Astrocyte (in vitro differentiated cells and primary cell): ENCODE results near the gene CASTOR1. TPM values are rescaled to one million over a fixed set of nuclear protein-coding genes. Genes with fewer than 3 reads are reported as not detected.
A peak's percentile ranks its signal among the peaks of the same experiment; 100 is the strongest.

Experiments used
- DNase-seq: peaks from one replicate; pipeline ENCODE4 v3.0.0-alpha.2; 2010; ENCODE audit warnings: low read depth
- FAIRE-seq: peaks from 2 replicates; lab custom pipeline; 2011; peaks lifted over from hg19 to GRCh38; lab: Jason Lieb, UNC
- H2AFZ ChIP-seq: 2 replicates; pipeline ENCODE4 v1.6.0; 2012; ENCODE audit warnings: low read depth, low read length, inconsistent platforms
- H3K27ac ChIP-seq: 2 replicates; pipeline ENCODE4 v1.5.1; 2011; ENCODE audit warnings: low read depth, low read length, inconsistent platforms
- H3K27me3 ChIP-seq: 2 replicates; pipeline ENCODE4 v1.6.0; 2011; ENCODE audit warnings: low read length, inconsistent platforms; ENCODE audit not compliant: insufficient read depth
- H3K36me3 ChIP-seq: 2 replicates; pipeline ENCODE4 v1.5.1; 2011; ENCODE audit warnings: low read length, inconsistent platforms; ENCODE audit not compliant: insufficient read depth
- H3K4me1 ChIP-seq: 2 replicates; pipeline ENCODE4 v1.5.1; 2011; ENCODE audit warnings: low read length, inconsistent platforms; ENCODE audit not compliant: insufficient read depth
- H3K4me2 ChIP-seq: 2 replicates; pipeline ENCODE4 v1.6.0; 2012; ENCODE audit warnings: low read length, inconsistent platforms
- H3K4me3 ChIP-seq: 2 replicates; pipeline ENCODE4 v1.5.1; 2011; ENCODE audit warnings: low read depth, mild to moderate bottlenecking, low read length, inconsistent platforms; ENCODE audit not compliant: insufficient read depth
- H3K79me2 ChIP-seq: 2 replicates; pipeline ENCODE4 v1.6.0; 2012; ENCODE audit warnings: mild to moderate bottlenecking, low read length, inconsistent platforms; ENCODE audit not compliant: insufficient read depth
- H3K9ac ChIP-seq: 2 replicates; pipeline ENCODE4 v1.6.0; 2012; ENCODE audit warnings: mild to moderate bottlenecking, low read length, inconsistent platforms
- H3K9me3 ChIP-seq: 2 replicates; pipeline ENCODE4 v1.5.1; 2012; ENCODE audit warnings: low read depth, mild to moderate bottlenecking, low read length, inconsistent platforms; ENCODE audit not compliant: insufficient read depth
- H4K20me1 ChIP-seq: 2 replicates; pipeline ENCODE4 v1.6.0; 2012; ENCODE audit warnings: low read length, inconsistent platforms; ENCODE audit not compliant: insufficient read depth
- H3K27ac Mint-ChIP-seq: one replicate; pipeline ENCODE4 v1.8.0; 2021; ENCODE audit warnings: mild to moderate bottlenecking, mixed read lengths; ENCODE audit not compliant: unreplicated experiment
- H3K27me3 Mint-ChIP-seq: one replicate; pipeline ENCODE4 v1.8.0; 2021; ENCODE audit warnings: low read depth, mixed read lengths; ENCODE audit not compliant: unreplicated experiment
- H3K36me3 Mint-ChIP-seq: one replicate; pipeline ENCODE4 v1.8.0; 2021; ENCODE audit warnings: low read depth, mixed read lengths; ENCODE audit not compliant: unreplicated experiment
- H3K4me1 Mint-ChIP-seq: one replicate; pipeline ENCODE4 v1.8.0; 2021; ENCODE audit warnings: low read depth, mixed read lengths; ENCODE audit not compliant: unreplicated experiment
- H3K4me3 Mint-ChIP-seq: one replicate; pipeline ENCODE4 v1.8.0; 2021; ENCODE audit warnings: mild to moderate bottlenecking, moderate library complexity, mixed read lengths; ENCODE audit not compliant: unreplicated experiment
- H3K9me3 Mint-ChIP-seq: one replicate; pipeline ENCODE4 v1.8.0; 2021; ENCODE audit warnings: mild to moderate bottlenecking, mixed read lengths; ENCODE audit not compliant: unreplicated experiment
- EZH2 ChIP-seq: IDR thresholded peaks from 2 replicates; pipeline ENCODE4 v1.6.1; 2012; ENCODE audit warnings: mild to moderate bottlenecking, low read length, inconsistent platforms; ENCODE audit not compliant: insufficient read depth
- total RNA-seq: library from RNA; stranded (reverse); gene quantifications from 2 replicates; pipeline ENCODE4 v1.2.1, GENCODE V29; 2021
- TF ChIP-seq, protein P1 (sequence below): IDR thresholded peaks from 2 replicates; pipeline ENCODE4 v1.5.1; 2011; ENCODE audit warnings: low read depth, mild to moderate bottlenecking, inconsistent platforms, low read length, moderate library complexity; ENCODE audit not compliant: insufficient read depth

CASTOR1 gene
- total RNA-seq, 1 donor from 2014 or later: 15.2 TPM

DNA sequence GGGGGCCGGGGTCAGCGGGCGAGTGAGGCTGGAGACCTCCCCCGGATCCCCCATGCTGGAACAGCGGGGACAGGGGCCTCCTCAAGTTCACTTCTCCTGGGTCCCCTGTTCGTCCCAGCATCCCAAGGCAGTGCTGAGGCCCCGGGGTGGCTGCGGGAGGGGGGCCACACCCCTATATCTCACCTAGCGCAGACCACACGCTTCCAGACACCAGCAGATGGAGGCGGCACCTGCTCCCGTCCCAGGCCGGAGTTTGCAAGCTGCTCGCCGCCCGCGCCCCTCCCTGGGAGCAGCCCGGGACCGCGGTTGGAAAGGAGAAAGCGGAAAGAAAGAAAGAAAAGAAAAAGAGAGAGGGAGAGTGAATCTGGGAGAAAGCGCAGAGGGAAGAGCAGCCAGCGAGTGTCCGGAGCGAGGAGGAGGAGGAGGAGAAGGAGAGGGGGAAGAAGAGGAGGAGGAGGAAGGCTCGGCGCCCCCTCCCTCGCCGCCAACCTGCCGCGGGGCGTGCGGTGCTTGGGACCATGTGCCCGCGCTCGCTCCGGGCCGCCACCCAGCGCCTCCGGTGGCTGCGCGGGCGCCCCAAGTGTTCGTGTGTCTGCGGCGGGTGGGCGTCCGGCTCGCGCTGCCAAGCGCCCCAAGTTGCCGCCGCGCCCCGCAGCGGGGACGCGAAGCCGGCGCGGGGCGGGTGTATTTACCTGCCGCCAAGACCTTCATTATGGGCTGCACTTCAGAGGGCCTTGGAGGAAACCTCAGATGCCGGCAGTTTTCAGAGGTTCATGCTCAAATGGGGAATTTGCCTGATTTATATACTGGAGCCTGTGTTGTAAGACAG is 43.1 kb downstream of the CASTOR1 start, which contains the start of gene LIF:
Gene LIF (minus strand): TSS at position 775 of the 829 bp plus-strand sequence. CDS start 64 bp downstream, at position 711.
- no peak for TF ChIP-seq EZH2
- TF ChIP-seq, protein P1, sequence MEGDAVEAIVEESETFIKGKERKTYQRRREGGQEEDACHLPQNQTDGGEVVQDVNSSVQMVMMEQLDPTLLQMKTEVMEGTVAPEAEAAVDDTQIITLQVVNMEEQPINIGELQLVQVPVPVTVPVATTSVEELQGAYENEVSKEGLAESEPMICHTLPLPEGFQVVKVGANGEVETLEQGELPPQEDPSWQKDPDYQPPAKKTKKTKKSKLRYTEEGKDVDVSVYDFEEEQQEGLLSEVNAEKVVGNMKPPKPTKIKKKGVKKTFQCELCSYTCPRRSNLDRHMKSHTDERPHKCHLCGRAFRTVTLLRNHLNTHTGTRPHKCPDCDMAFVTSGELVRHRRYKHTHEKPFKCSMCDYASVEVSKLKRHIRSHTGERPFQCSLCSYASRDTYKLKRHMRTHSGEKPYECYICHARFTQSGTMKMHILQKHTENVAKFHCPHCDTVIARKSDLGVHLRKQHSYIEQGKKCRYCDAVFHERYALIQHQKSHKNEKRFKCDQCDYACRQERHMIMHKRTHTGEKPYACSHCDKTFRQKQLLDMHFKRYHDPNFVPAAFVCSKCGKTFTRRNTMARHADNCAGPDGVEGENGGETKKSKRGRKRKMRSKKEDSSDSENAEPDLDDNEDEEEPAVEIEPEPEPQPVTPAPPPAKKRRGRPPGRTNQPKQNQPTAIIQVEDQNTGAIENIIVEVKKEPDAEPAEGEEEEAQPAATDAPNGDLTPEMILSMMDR: no peak
- peak within 1 kb of the TSS; percentile 86 for H3K4me3 ChIP-seq
- Mint-ChIP-seq H3K4me1 (peaks cover 48% of the 10 kb centered on the region), H3K4me3 (peak within 1 kb of the TSS; percentile 97), H3K36me3 (peaks cover 19% of the 10 kb centered on the region), H3K9me3 (peaks cover 2% of the 10 kb centered on the region), H3K27me3 (no peaks in the 10 kb centered on the region), H3K27ac (peak within 1 kb of the TSS; percentile 94)
- FAIRE-seq (no peak), DNase-seq (no peak)
- H3K4me1 ChIP-seq: peaks cover 84% of the 10 kb centered on the region
- H3K4me2 ChIP-seq: peak within 1 kb of the TSS; percentile 100
- no peaks in the 10 kb centered on the region for H3K27me3 ChIP-seq
- H3K79me2 ChIP-seq: peaks cover 72% of the 10 kb centered on the region
- no peak within 1 kb of the TSS for H2AFZ ChIP-seq
- H3K36me3 ChIP-seq: peaks cover 20% of the 10 kb centered on the region
- peaks cover 20% of the 10 kb centered on the region for H4K20me1 ChIP-seq
- H3K27ac ChIP-seq: peak within 1 kb of the TSS; percentile 92
- H3K9me3 ChIP-seq: no peaks in the 10 kb centered on the region
- H3K9ac ChIP-seq: peak within 1 kb of the TSS; percentile 100

DNA sequence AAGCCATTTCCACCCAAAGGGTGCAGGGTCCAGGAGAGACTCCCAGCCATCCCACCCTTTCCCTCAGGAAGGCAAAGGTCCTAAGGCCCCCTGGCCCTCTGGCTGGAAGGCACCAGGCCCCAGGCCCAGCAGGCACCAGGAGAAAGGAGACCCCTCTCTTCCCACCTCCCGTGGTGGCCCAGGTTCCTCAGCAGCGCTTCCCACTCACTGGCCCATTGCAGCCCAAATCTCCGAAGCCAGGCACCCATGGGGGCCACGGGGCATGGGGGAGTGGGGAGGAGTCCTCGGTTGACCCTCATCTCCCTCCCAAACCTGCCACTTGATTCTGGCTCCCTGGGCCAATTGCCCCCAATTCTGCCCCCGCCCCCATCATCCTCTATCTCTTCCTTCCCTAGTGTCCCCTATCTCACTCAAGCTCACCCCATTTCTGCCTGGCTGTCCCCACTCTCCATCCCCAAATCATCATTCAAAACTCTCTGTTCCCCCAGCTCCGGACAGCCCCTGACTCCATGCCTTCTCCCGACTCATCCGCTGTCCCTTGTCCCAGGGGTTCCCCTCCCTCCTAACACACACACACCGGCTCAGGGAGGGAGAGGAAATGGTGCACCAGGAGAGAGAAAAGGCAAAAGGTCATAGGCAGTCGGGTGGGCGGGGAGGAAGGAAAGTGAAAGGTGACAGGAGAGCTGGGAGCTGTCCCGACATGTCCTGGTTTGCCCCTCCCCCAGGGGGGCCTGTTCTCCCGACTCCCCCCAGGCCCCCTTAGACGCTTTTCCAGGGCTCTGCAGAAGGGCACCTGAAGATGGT is 43.9 kb downstream of the CASTOR1 start:
- H3K27me3 ChIP-seq: no peaks in the 10 kb centered on the region
- no peak overlapping the region for H2AFZ ChIP-seq
- TF ChIP-seq EZH2: no peak
- TF ChIP-seq, protein P1: no peak
- peaks cover 20% of the 10 kb centered on the region for H3K36me3 ChIP-seq
- peak overlapping the region; percentile 100 for H3K9ac ChIP-seq
- peaks cover 86% of the 10 kb centered on the region for H3K4me1 ChIP-seq
- H3K27ac ChIP-seq: peak overlapping the region; percentile 92
- peaks cover 23% of the 10 kb centered on the region for H3K36me3 Mint-ChIP-seq
- FAIRE-seq (no peak), DNase-seq (no peak)
- H3K79me2 ChIP-seq: peaks cover 74% of the 10 kb centered on the region
- no peaks in the 10 kb centered on the region for H3K27me3 Mint-ChIP-seq
- H3K9me3 Mint-ChIP-seq: peaks cover 2% of the 10 kb centered on the region
- H3K4me1 Mint-ChIP-seq: peaks cover 51% of the 10 kb centered on the region
- H3K4me3 ChIP-seq: peak overlapping the region; percentile 86
- H3K4me2 ChIP-seq: peak overlapping the region; percentile 100
- H3K4me3 Mint-ChIP-seq: peak overlapping the region; percentile 97
- H4K20me1 ChIP-seq: peaks cover 23% of the 10 kb centered on the region
- H3K9me3 ChIP-seq: no peaks in the 10 kb centered on the region
- peak overlapping the region; percentile 94 for H3K27ac Mint-ChIP-seq
